ENCODE data around the gene TGFB1. TPM values are rescaled to one million over a fixed set of nuclear protein-coding genes. Genes with fewer than 3 reads are reported as not detected.
A peak's percentile ranks its signal among the peaks of the same experiment; 100 is the strongest.

Gene TGFB1
- total and polyA plus RNA-seq, 2 of the 13 experiments (the other 11 are each of a cell fraction or from before 2014, with no cell fraction given), result 4.1 to 5.4 TPM

GRCh38 chr19:41323430-41324125 lies 30.1 kb downstream of the TGFB1 start (continued):
- TF ChIP-seq, protein P1, sequence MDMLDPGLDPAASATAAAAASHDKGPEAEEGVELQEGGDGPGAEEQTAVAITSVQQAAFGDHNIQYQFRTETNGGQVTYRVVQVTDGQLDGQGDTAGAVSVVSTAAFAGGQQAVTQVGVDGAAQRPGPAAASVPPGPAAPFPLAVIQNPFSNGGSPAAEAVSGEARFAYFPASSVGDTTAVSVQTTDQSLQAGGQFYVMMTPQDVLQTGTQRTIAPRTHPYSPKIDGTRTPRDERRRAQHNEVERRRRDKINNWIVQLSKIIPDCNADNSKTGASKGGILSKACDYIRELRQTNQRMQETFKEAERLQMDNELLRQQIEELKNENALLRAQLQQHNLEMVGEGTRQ (IDR thresholded peaks at IDR 0.05; ENCODE audit: low read depth, low read length), result no peak
- TF ChIP-seq, protein P1 (CRISPR knock-in tag; IDR thresholded peaks at IDR 0.05; ENCODE audit: borderline replicate concordance), result no peak
- no peak for TF ChIP-seq ZNF333 (CRISPR knock-in tag; IDR thresholded peaks at IDR 0.05; ENCODE audit: borderline replicate concordance)
- TF ChIP-seq PCBP1 (IDR thresholded peaks at IDR 0.05; ENCODE audit: borderline replicate concordance, low read depth, low read length), result no peak
- no peak for TF ChIP-seq EHMT2 (IDR thresholded peaks at IDR 0.05; ENCODE audit: borderline replicate concordance, low read depth, low read length)
- TF ChIP-seq KMT2A (CRISPR knock-in tag; IDR thresholded peaks at IDR 0.05), result no peak
- TF ChIP-seq KDM3A (CRISPR knock-in tag; IDR thresholded peaks at IDR 0.05; ENCODE audit: low read depth), result no peak
- TF ChIP-seq U2AF1 (optimal IDR thresholded peaks at IDR 0.05; ENCODE audit: low read depth, low read length), result no peak
- TF ChIP-seq ZKSCAN1 (IDR thresholded peaks at IDR 0.05; ENCODE audit: low read length), result no peak
- TF ChIP-seq, protein P2, sequence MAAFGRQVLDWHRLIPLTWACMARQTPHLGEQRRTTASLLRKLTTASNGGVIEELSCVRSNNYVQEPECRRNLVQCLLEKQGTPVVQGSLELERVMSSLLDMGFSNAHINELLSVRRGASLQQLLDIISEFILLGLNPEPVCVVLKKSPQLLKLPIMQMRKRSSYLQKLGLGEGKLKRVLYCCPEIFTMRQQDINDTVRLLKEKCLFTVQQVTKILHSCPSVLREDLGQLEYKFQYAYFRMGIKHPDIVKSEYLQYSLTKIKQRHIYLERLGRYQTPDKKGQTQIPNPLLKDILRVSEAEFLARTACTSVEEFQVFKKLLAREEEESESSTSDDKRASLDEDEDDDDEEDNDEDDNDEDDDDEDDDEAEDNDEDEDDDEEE (CRISPR knock-in tag; IDR thresholded peaks at IDR 0.05), result no peak
- no peak for TF ChIP-seq ZNF331 (CRISPR knock-in tag; IDR thresholded peaks at IDR 0.05)
- peak; percentile 9; the same call in 1 of the 2 replicates for TF ChIP-seq PHF8 (CRISPR knock-in tag; IDR thresholded peaks at IDR 0.05)
- no peak for TF ChIP-seq ZNF143 (CRISPR knock-in tag; IDR thresholded peaks at IDR 0.05)
- peak; percentile 47 for TF ChIP-seq TEAD3 (CRISPR knock-in tag; optimal IDR thresholded peaks at IDR 0.05; ENCODE audit: borderline replicate concordance)
- TF ChIP-seq, protein P3, sequence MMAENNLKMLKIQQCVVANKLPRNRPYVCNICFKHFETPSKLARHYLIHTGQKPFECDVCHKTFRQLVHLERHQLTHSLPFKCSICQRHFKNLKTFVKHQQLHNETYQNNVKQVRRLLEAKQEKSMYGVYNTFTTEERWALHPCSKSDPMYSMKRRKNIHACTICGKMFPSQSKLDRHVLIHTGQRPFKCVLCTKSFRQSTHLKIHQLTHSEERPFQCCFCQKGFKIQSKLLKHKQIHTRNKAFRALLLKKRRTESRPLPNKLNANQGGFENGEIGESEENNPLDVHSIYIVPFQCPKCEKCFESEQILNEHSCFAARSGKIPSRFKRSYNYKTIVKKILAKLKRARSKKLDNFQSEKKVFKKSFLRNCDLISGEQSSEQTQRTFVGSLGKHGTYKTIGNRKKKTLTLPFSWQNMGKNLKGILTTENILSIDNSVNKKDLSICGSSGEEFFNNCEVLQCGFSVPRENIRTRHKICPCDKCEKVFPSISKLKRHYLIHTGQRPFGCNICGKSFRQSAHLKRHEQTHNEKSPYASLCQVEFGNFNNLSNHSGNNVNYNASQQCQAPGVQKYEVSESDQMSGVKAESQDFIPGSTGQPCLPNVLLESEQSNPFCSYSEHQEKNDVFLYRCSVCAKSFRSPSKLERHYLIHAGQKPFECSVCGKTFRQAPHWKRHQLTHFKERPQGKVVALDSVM (CRISPR knock-in tag; IDR thresholded peaks at IDR 0.05), result no peak; the same call in 1 of the 2 replicates
- TF ChIP-seq, protein P4, sequence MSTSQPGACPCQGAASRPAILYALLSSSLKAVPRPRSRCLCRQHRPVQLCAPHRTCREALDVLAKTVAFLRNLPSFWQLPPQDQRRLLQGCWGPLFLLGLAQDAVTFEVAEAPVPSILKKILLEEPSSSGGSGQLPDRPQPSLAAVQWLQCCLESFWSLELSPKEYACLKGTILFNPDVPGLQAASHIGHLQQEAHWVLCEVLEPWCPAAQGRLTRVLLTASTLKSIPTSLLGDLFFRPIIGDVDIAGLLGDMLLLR (CRISPR knock-in tag; IDR thresholded peaks at IDR 0.05), result no peak
- TF ChIP-seq SIN3B (IDR thresholded peaks at IDR 0.05; ENCODE audit: low read length), result no peak
- TF ChIP-seq ZNF264 (CRISPR knock-in tag; IDR thresholded peaks at IDR 0.05), result no peak
- TF ChIP-seq NFRKB (IDR thresholded peaks at IDR 0.05), result no peak
- no peak for TF ChIP-seq PITX1 (CRISPR knock-in tag; IDR thresholded peaks at IDR 0.05)
- no peak for TF ChIP-seq ZNF234 (CRISPR knock-in tag; conservative IDR thresholded peaks at IDR 0.05)
- TF ChIP-seq CEBPG (CRISPR knock-in tag; IDR thresholded peaks at IDR 0.05), result no peak
- TF ChIP-seq ZNF3 (CRISPR knock-in tag; IDR thresholded peaks at IDR 0.05), result no peak
- TF ChIP-seq ATRX (CRISPR knock-in tag; IDR thresholded peaks at IDR 0.05; ENCODE audit: borderline replicate concordance), result no peak
- TF ChIP-seq TARDBP (CRISPR knock-in tag; IDR thresholded peaks at IDR 0.05), result 0 out of 2 replicates have a peak, but pooled peaks have one; percentile 14
- TF ChIP-seq FOSL2 (CRISPR knock-in tag; IDR thresholded peaks at IDR 0.05), result peak; percentile 97
- no peak for TF ChIP-seq ZFP62 (CRISPR knock-in tag; IDR thresholded peaks at IDR 0.05)
- no peak for TF ChIP-seq REL (CRISPR knock-in tag; conservative IDR thresholded peaks at IDR 0.05)
- TF ChIP-seq ZNF772 (CRISPR knock-in tag; IDR thresholded peaks at IDR 0.05), result no peak

Measured in HepG2 (cell line).